ENCODE measurements around the gene HECA. TPM values are rescaled to one million over a fixed set of nuclear protein-coding genes. Genes with fewer than 3 reads are reported as not detected.

HECA gene
- total and polyA plus RNA-seq, 10 of the 15 experiments (the other 5 are each of a cell fraction or from before 2014, with no cell fraction given) = 0.52 to 7.2 (median 2.7) TPM

GRCh38 chr6:139186242-139186641 is 51.4 kb downstream of the HECA start:
- TF ChIP-seq CREM (IDR thresholded peaks at IDR 0.05; ENCODE audit: low read depth) (no peak), MLLT1 (IDR thresholded peaks at IDR 0.05) (no peak), RUNX3 (IDR thresholded peaks at IDR 0.05; ENCODE audit: low read length) (peak; percentile 21; the same call in 1 of the 2 replicates), NBN (IDR thresholded peaks at IDR 0.05) (no peak)
- DNase-seq (ENCODE audit: low read depth, low spot score) (no peak), ATAC-seq (peak; percentile 40; the same call in 2 of the 3 replicates), FAIRE-seq (no peak)
- no peaks in the 10 kb centered on the region for H4K20me1 ChIP-seq (ENCODE audit: control insufficient read depth, insufficient read depth)
- no peak overlapping the region for H3K4me3 ChIP-seq
- no peak overlapping the region for H2AFZ ChIP-seq (ENCODE audit: control insufficient read depth, low read depth, low read length)
- no peaks in the 10 kb centered on the region for H3K36me3 ChIP-seq (ENCODE audit: control insufficient read depth in 2 of 2, insufficient read depth in 2 of 2, low read length in 1 of 2)
- H3K4me2 ChIP-seq (ENCODE audit: control insufficient read depth, insufficient read depth) = no peak overlapping the region
- no peak overlapping the region for H3K27ac ChIP-seq (ENCODE audit: control insufficient read depth, insufficient read depth)
- BruUV-seq (replicated peaks) = no TSS peak
- 33% methylated on average over 3 of the region's 3 CpGs for WGBS (ENCODE audit: insufficient coverage, insufficient replicate concordance, low lambda C conversion rate, missing lambda C conversion rate)
- CTCF ChIA-PET = no interaction called here
- intact Hi-C loops (cut with micrococcal nuclease; ENCODE audit: unreplicated experiment) = no loop called here
- H3K79me2 ChIP-seq (ENCODE audit: control insufficient read depth, insufficient read depth, low read length) = no peaks in the 10 kb centered on the region
- RAD21 ChIA-PET (ENCODE audit: unreplicated experiment) = no interaction called here
- no peak overlapping the region for H3K9ac ChIP-seq (ENCODE audit: control insufficient read depth, insufficient read depth, low read length)
- no peaks in the 10 kb centered on the region for H3K9me3 ChIP-seq (replicated peaks; ENCODE audit: control insufficient read depth, insufficient read depth, low read length)
- no peaks in the 10 kb centered on the region for H3K4me1 ChIP-seq (ENCODE audit: control insufficient read depth, insufficient read depth, low read length)
- SMC1A ChIA-PET (ENCODE audit: uncharacterized antibody, unreplicated experiment) = no interaction called here
- in situ Hi-C loops (cut with MboI) = no loop called here
- no peaks in the 10 kb centered on the region for H3K27me3 ChIP-seq (replicated peaks in 1 of 2; ENCODE audit: control insufficient read depth in 2 of 2, insufficient read depth in 2 of 2, low read length in 1 of 2)
- POLR2A ChIA-PET = no interaction called here

GRCh38 chr6:139186692-139187091 is 51.8 kb downstream of the HECA start:
- no peaks in the 10 kb centered on the region for H3K27me3 ChIP-seq (replicated peaks in 1 of 2; ENCODE audit: control insufficient read depth in 2 of 2, insufficient read depth in 2 of 2, low read length in 1 of 2)
- intact Hi-C loops (cut with micrococcal nuclease; ENCODE audit: unreplicated experiment) = no loop called here
- in situ Hi-C loops (cut with MboI) = no loop called here
- ChIA-PET RAD21 (ENCODE audit: unreplicated experiment) (no interaction called here), CTCF (no interaction called here), POLR2A (no interaction called here), SMC1A (ENCODE audit: uncharacterized antibody, unreplicated experiment) (no interaction called here)
- no peaks in the 10 kb centered on the region for H3K9me3 ChIP-seq (replicated peaks; ENCODE audit: control insufficient read depth, insufficient read depth, low read length)
- H3K79me2 ChIP-seq (ENCODE audit: control insufficient read depth, insufficient read depth, low read length) = no peaks in the 10 kb centered on the region
- H3K27ac ChIP-seq (ENCODE audit: control insufficient read depth, insufficient read depth) = no peak overlapping the region
- no peak overlapping the region for H2AFZ ChIP-seq (ENCODE audit: control insufficient read depth, low read depth, low read length)
- H3K9ac ChIP-seq (ENCODE audit: control insufficient read depth, insufficient read depth, low read length) = no peak overlapping the region
- no peak overlapping the region for H3K4me2 ChIP-seq (ENCODE audit: control insufficient read depth, insufficient read depth)
- no peaks in the 10 kb centered on the region for H4K20me1 ChIP-seq (ENCODE audit: control insufficient read depth, insufficient read depth)
- H3K36me3 ChIP-seq (ENCODE audit: control insufficient read depth in 2 of 2, insufficient read depth in 2 of 2, low read length in 1 of 2) = no peaks in the 10 kb centered on the region
- BruUV-seq (replicated peaks) = no TSS peak
- DNase-seq (ENCODE audit: low read depth, low spot score) (no peak), ATAC-seq (no peak), FAIRE-seq (no peak)
- 43% methylated on average over 1 of the region's 1 CpG for WGBS (ENCODE audit: insufficient coverage, insufficient replicate concordance, low lambda C conversion rate, missing lambda C conversion rate)
- H3K4me1 ChIP-seq (ENCODE audit: control insufficient read depth, insufficient read depth, low read length) = no peaks in the 10 kb centered on the region
- no peak overlapping the region for H3K4me3 ChIP-seq
- TF ChIP-seq HSF1 (IDR thresholded peaks at IDR 0.05; ENCODE audit: low read depth, low read length) (no peak), ZNF24 (IDR thresholded peaks at IDR 0.05) (no peak), BMI1 (IDR thresholded peaks at IDR 0.05; ENCODE audit: borderline replicate concordance) (no peak), SPI1 (IDR thresholded peaks at IDR 0.05; ENCODE audit: borderline replicate concordance, insufficient read depth, low read depth, low read length) (no peak), CREM (IDR thresholded peaks at IDR 0.05; ENCODE audit: low read depth) (no peak), ATF7 (IDR thresholded peaks at IDR 0.05; ENCODE audit: low read depth) (no peak), SUZ12 (IDR thresholded peaks at IDR 0.05; ENCODE audit: unreplicated experiment) (no peak), SRF (IDR thresholded peaks at IDR 0.05; ENCODE audit: low read depth in 2 of 2, low read length in 2 of 2) (no peak), KLF5 (IDR thresholded peaks at IDR 0.05; ENCODE audit: partially characterized antibody) (no peak), MLLT1 (IDR thresholded peaks at IDR 0.05) (no peak)
- TF ChIP-seq, protein P1, sequence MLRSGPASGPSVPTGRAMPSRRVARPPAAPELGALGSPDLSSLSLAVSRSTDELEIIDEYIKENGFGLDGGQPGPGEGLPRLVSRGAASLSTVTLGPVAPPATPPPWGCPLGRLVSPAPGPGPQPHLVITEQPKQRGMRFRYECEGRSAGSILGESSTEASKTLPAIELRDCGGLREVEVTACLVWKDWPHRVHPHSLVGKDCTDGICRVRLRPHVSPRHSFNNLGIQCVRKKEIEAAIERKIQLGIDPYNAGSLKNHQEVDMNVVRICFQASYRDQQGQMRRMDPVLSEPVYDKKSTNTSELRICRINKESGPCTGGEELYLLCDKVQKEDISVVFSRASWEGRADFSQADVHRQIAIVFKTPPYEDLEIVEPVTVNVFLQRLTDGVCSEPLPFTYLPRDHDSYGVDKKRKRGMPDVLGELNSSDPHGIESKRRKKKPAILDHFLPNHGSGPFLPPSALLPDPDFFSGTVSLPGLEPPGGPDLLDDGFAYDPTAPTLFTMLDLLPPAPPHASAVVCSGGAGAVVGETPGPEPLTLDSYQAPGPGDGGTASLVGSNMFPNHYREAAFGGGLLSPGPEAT (IDR thresholded peaks at IDR 0.05; ENCODE audit: low read depth) = no peak
